DND-41 (cell line): ENCODE results near the gene RAB6A.

Source experiments
- ATAC-seq: fragments of 200-7000 bp; cut with Tn5 transposase; 3 replicates; pipeline ENCODE4 v1.9.1; 2021; ENCODE audit warnings: low read depth; ENCODE audit not compliant: insufficient read depth
- DNase-seq: peaks from one replicate; pipeline ENCODE4 v3.0.0-alpha.2; 2020
- H2AFZ ChIP-seq: 2 replicates; pipeline ENCODE4 v1.6.0; 2012; ENCODE audit warnings: low read depth, low read length
- H3K27ac ChIP-seq: 2 replicates; pipeline ENCODE4 v1.5.1; 2012; ENCODE audit warnings: low read length, inconsistent platforms
- H3K27me3 ChIP-seq: fragments of 200-600 bp; sonication (generic); 2 replicates; pipeline ENCODE4 v1.6.0; 2012; ENCODE audit warnings: low read length, mild to moderate bottlenecking, inconsistent platforms; ENCODE audit not compliant: insufficient read depth, poor library complexity
- H3K36me3 ChIP-seq: 2 replicates; pipeline ENCODE4 v1.5.1; 2012; ENCODE audit warnings: low read length, inconsistent platforms; ENCODE audit not compliant: insufficient read depth
- H3K4me1 ChIP-seq: 2 replicates; pipeline ENCODE4 v1.5.1; 2012; ENCODE audit warnings: mild to moderate bottlenecking, low read length; ENCODE audit not compliant: insufficient read depth
- H3K4me2 ChIP-seq: 2 replicates; pipeline ENCODE4 v1.6.0; 2012; ENCODE audit warnings: mild to moderate bottlenecking, moderate library complexity, low read length, inconsistent platforms; ENCODE audit not compliant: insufficient read depth
- H3K4me3 ChIP-seq, 2 experiments: fragments of 200-600 bp in 1 of 2; shearing (Covaris generic) in 1 of 2; 2 replicates each; pipeline ENCODE4 v1.5.1; 2012 to 2016; ENCODE audit warnings: inconsistent platforms in 2 of 2, low read length in 2 of 2, mild to moderate bottlenecking in 2 of 2, low read depth in 1 of 2, moderate library complexity in 1 of 2
- H3K79me2 ChIP-seq: 2 replicates; pipeline ENCODE4 v1.6.0; 2012; ENCODE audit warnings: low read length, inconsistent platforms; ENCODE audit not compliant: insufficient read depth
- H3K9ac ChIP-seq: 2 replicates; pipeline ENCODE4 v1.6.0; 2012; ENCODE audit warnings: low read depth, mild to moderate bottlenecking, inconsistent platforms, low read length, moderate library complexity
- H3K9me3 ChIP-seq: 2 replicates; pipeline ENCODE4 v1.5.1; 2012; ENCODE audit warnings: low read length, moderate library complexity, mild to moderate bottlenecking, inconsistent platforms; ENCODE audit not compliant: insufficient read depth, severe bottlenecking
- H4K20me1 ChIP-seq: 2 replicates; pipeline ENCODE4 v1.6.0; 2012; ENCODE audit warnings: low read length; ENCODE audit not compliant: insufficient read depth
- EZH2 ChIP-seq: IDR thresholded peaks from 3 replicates; pipeline ENCODE4 v1.6.1; 2012; ENCODE audit warnings: borderline replicate concordance, low read depth, mild to moderate bottlenecking, moderate library complexity, low read length, inconsistent platforms; ENCODE audit not compliant: severe bottlenecking
- TF ChIP-seq, protein P1 (sequence below): IDR thresholded peaks from 2 replicates; pipeline ENCODE4 v1.5.1; 2012; ENCODE audit warnings: borderline replicate concordance, low read length, moderate library complexity, mild to moderate bottlenecking; ENCODE audit not compliant: poor library complexity, severe bottlenecking; ENCODE audit errors: extremely low read depth

The RAB6A gene

DNA sequence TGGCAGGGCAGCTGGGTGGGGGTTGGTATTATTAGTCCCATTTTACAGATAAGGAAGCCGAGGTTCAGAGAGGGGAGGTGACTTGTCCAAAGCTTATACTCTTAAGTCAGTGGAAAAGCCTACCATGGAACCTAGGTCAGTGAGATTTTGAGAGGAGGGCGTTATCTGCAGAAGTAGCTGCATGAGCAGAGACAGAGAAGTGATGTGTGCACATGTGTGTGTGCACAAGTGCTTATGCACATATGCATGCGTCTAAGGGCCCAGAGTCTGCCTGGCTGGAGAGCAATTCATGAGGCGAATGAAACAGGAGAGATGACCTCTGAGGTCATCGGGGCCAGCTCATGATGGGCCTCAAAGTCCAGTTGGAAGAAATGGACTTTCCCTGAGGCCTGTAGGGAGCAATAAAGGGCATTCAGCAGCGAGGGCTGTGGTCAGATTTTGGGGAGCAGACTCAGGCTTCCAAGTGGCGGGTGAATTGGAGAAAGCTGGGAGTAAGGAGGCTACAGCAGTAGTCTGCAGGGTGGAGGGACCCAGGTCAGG is 106.3 kb downstream of the RAB6A start:
- H3K27me3 ChIP-seq: no peaks in the 10 kb centered on the region
- no peaks in the 10 kb centered on the region for H3K36me3 ChIP-seq
- no peak overlapping the region for H3K4me2 ChIP-seq
- no peak overlapping the region for H3K27ac ChIP-seq
- no peaks in the 10 kb centered on the region for H3K79me2 ChIP-seq
- H3K9ac ChIP-seq: no peak overlapping the region
- H2AFZ ChIP-seq: no peak overlapping the region
- no peak for TF ChIP-seq EZH2
- TF ChIP-seq, protein P1, sequence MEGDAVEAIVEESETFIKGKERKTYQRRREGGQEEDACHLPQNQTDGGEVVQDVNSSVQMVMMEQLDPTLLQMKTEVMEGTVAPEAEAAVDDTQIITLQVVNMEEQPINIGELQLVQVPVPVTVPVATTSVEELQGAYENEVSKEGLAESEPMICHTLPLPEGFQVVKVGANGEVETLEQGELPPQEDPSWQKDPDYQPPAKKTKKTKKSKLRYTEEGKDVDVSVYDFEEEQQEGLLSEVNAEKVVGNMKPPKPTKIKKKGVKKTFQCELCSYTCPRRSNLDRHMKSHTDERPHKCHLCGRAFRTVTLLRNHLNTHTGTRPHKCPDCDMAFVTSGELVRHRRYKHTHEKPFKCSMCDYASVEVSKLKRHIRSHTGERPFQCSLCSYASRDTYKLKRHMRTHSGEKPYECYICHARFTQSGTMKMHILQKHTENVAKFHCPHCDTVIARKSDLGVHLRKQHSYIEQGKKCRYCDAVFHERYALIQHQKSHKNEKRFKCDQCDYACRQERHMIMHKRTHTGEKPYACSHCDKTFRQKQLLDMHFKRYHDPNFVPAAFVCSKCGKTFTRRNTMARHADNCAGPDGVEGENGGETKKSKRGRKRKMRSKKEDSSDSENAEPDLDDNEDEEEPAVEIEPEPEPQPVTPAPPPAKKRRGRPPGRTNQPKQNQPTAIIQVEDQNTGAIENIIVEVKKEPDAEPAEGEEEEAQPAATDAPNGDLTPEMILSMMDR: no peak
- no peak overlapping the region for H3K4me3 ChIP-seq
- no peak for ATAC-seq
- H3K4me1 ChIP-seq: no peaks in the 10 kb centered on the region
- DNase-seq: no peak
- H4K20me1 ChIP-seq: peaks cover 3% of the 10 kb centered on the region; the same call in 1 of the 2 replicates
- H3K9me3 ChIP-seq: no peaks in the 10 kb centered on the region

DNA sequence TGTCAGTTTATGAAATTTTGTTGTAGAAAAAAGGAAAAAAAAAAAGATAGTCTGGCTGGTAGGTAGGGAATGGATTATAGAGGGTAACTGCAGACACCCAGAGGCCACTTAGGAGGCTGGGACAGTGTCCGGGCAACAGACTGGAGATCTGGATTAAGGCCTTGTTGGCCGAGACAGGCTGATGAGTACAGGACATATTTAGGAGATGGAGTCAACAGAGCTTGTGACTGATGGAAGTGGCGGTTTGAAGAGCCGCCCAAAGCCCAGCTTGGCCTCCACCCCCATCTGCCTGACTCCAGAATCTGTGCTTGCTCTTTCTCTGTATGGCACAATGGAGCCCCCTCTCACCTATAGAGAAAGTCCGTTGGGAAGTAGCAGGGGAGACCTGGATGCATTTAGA is 106.9 kb downstream of the RAB6A start:
- Histone ChIP-seq H3K27ac (no peak overlapping the region), H2AFZ (no peak overlapping the region), H3K4me2 (no peak overlapping the region), H3K9ac (no peak overlapping the region), H3K79me2 (no peaks in the 10 kb centered on the region), H3K4me1 (no peaks in the 10 kb centered on the region), H3K27me3 (no peaks in the 10 kb centered on the region), H3K36me3 (no peaks in the 10 kb centered on the region), H3K9me3 (no peaks in the 10 kb centered on the region), H4K20me1 (peaks cover 3% of the 10 kb centered on the region; the same call in 1 of the 2 replicates), H3K4me3 (no peak overlapping the region)
- DNase-seq (no peak), ATAC-seq (no peak)
- TF ChIP-seq, protein P1: no peak
- TF ChIP-seq EZH2: no peak

DNA sequence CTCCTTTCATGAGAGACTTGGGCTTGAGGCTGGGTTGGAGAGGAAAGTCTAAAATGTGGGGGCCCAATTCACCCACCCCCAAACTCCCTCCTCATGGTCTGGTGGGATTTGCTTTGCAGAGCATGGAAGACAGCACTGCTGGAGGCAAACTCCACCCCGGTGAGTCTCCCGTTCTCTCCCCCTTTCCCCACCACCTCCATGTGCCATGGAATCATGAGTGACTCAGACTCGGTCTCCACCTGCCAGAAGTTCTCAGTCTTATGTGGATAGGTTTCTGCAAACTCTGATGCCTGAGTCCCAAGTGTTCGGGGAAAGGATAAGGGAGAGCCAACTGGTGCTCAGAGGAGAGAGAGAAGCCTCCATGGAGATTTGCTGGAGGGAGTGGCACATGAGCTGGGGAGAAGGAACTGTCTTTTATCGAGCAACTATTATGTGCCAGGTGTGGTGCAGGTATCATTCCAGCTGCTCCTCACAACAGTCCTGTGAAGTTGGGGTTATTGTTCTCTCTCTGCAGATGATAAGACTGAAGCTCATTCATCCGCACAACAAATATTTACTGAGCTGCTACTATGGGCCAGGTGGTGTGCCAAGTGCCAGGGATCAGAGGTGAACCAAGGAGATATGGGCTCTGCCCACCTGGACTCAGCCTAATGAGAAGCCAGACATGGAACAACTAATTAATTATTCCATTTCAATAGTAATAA is 107.9 kb downstream of the RAB6A start:
- Histone ChIP-seq H3K79me2 (no peaks in the 10 kb centered on the region), H3K27ac (no peak overlapping the region), H3K27me3 (no peaks in the 10 kb centered on the region), H3K9me3 (no peaks in the 10 kb centered on the region), H3K4me1 (no peaks in the 10 kb centered on the region), H3K9ac (no peak overlapping the region), H3K36me3 (no peaks in the 10 kb centered on the region), H2AFZ (no peak overlapping the region), H3K4me3 (no peak overlapping the region), H4K20me1 (peaks cover 3% of the 10 kb centered on the region; the same call in 1 of the 2 replicates), H3K4me2 (no peak overlapping the region)
- DNase-seq: no peak
- no peak for TF ChIP-seq EZH2
- TF ChIP-seq, protein P1: no peak
- no peak for ATAC-seq
